Hepatocyte (in vitro differentiated cells): ENCODE measurements around the gene AGAP1. TPM values are rescaled to one million over a fixed set of nuclear protein-coding genes. Genes with fewer than 3 reads are reported as not detected.

Experiments used
- DNase-seq: peaks from one replicate; pipeline ENCODE4 v3.0.0-alpha.2; 2016; ENCODE audit warnings: low spot score
- H2AFZ ChIP-seq: fragments of 200-600 bp; sonication (generic); 2 replicates; pipeline ENCODE4 v1.6.0; 2016; ENCODE audit warnings: antibody characterized with exemption, mild to moderate bottlenecking
- H3K27ac ChIP-seq: fragments of 200-600 bp; sonication (generic); 2 replicates; pipeline ENCODE4 v1.5.1; 2016; ENCODE audit warnings: mild to moderate bottlenecking
- H3K27me3 ChIP-seq: fragments of 200-600 bp; sonication (generic); 2 replicates; pipeline ENCODE4 v1.6.1; 2016
- H3K36me3 ChIP-seq: fragments of 200-600 bp; sonication (generic); replicated peaks from 2 replicates; pipeline ENCODE4 v1.5.1; 2016; ENCODE audit warnings: low read depth; ENCODE audit not compliant: insufficient read depth
- H3K4me1 ChIP-seq: fragments of 200-600 bp; sonication (generic); 2 replicates; pipeline ENCODE4 v1.5.1; 2016; ENCODE audit warnings: mild to moderate bottlenecking, moderate library complexity; ENCODE audit not compliant: insufficient read depth
- H3K4me2 ChIP-seq: fragments of 200-600 bp; sonication (generic); 2 replicates; pipeline ENCODE4 v1.6.0; 2016
- H3K4me3 ChIP-seq: fragments of 200-600 bp; sonication (generic); 2 replicates; pipeline ENCODE4 v1.5.1; 2016; ENCODE audit warnings: mild to moderate bottlenecking
- H3K79me2 ChIP-seq: fragments of 200-600 bp; sonication (generic); 2 replicates; pipeline ENCODE4 v1.6.0; 2017; ENCODE audit warnings: mild to moderate bottlenecking
- H3K9me2 ChIP-seq: fragments of 200-600 bp; sonication (generic); replicated peaks from 2 replicates; pipeline ENCODE4 v1.6.0; 2017; ENCODE audit warnings: mild to moderate bottlenecking; ENCODE audit not compliant: insufficient read depth
- H3K9me3 ChIP-seq: fragments of 200-600 bp; sonication (generic); 2 replicates; pipeline ENCODE4 v1.5.1; 2016; ENCODE audit warnings: low read depth, mild to moderate bottlenecking
- H4K20me1 ChIP-seq: fragments of 200-600 bp; sonication (generic); 2 replicates; pipeline ENCODE4 v1.6.0; 2016; ENCODE audit warnings: mild to moderate bottlenecking; ENCODE audit not compliant: insufficient read depth, poor library complexity, severe bottlenecking
- EZH2 ChIP-seq: fragments of 200-600 bp; sonication (generic); IDR thresholded peaks from 2 replicates; pipeline ENCODE4 v1.6.1; 2016; ENCODE audit warnings: antibody characterized with exemption, mild to moderate bottlenecking, borderline replicate concordance
- EZH2phosphoT487 ChIP-seq: fragments of 200-600 bp; sonication (generic); IDR thresholded peaks from one replicate; pipeline ENCODE4 v1.6.1; 2018; ENCODE audit warnings: antibody characterized with exemption, mild to moderate bottlenecking, low read depth, moderate library complexity; ENCODE audit not compliant: unreplicated experiment, severe bottlenecking
- WGBS: methylation state at CpG from one replicate; pipeline ENCODE4 v1.1.6; 2016; ENCODE audit warnings: low lambda C conversion rate; ENCODE audit errors: missing lambda C conversion rate; 5-methylcytosine and 5-hydroxymethylcytosine counted together
- polyA plus RNA-seq: library from polyadenylated mRNA; unstranded; fragments of >200 nt; fragmentation: Nextera tagmentation; extraction: Ambion mirVana; gene quantifications from 2 replicates; pipeline ENCODE4 v1.2.1, GENCODE V29; 2016
- total RNA-seq: library from RNA; depleted of rRNA; stranded (reverse); fragments of >200 nt; gene quantifications from 2 replicates; pipeline ENCODE4 v1.2.3, GENCODE V29; 2014
- TF ChIP-seq, protein P1 (sequence below): fragments of 200-600 bp; sonication (generic); IDR thresholded peaks from 2 replicates; pipeline ENCODE4 v1.5.1; 2016; ENCODE audit warnings: antibody characterized with exemption, mild to moderate bottlenecking; ENCODE audit not compliant: poor library complexity

Gene AGAP1
- total and polyA plus RNA-seq, 2 experiments from 2014 or later: 12.1 to 20.0 TPM

DNA sequence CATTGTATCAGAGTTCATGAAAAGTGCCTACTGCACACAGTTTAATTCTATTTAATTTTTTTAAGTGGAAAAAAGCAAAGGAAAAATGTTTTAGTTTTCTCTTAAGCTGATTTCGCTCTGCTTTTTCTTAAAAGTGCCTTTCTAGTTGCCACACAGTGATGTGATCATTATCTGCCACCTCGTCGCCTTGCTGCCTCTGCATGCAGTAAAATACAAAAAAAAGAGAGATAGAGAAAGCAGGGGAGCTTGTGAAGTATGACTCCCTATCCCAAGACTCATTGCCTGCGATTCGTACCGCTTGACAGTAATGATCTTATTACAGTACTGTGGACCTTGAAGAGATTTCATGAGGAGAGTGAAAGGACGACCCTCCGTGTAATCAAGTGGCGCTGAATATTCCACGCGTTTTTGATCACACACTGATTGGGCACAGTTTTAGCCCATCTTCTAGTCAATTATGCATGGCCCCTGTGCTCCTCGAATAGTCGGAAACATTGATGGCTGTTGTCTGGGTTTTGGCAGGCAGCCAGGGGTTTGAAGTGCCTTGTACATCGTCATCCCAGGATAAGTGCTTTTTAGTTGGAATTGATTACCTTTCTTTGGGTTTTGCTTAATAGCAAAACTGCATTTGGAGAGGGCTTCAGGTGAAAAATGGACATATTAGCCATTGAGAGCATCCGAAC is 486.1 kb downstream of the AGAP1 start:
- no peaks in the 10 kb centered on the region for H3K9me2 ChIP-seq
- H3K27me3 ChIP-seq: no peaks in the 10 kb centered on the region
- no peak overlapping the region for H3K27ac ChIP-seq
- H4K20me1 ChIP-seq: no peaks in the 10 kb centered on the region
- no peak overlapping the region for H3K4me3 ChIP-seq
- H3K9me3 ChIP-seq: no peaks in the 10 kb centered on the region
- H3K79me2 ChIP-seq: no peaks in the 10 kb centered on the region
- H3K4me1 ChIP-seq: no peaks in the 10 kb centered on the region
- H3K4me2 ChIP-seq: no peak overlapping the region
- 82% methylated on average over 15 of the region's 15 CpGs for WGBS
- no peak for DNase-seq
- TF ChIP-seq EZH2phosphoT487: no peak
- TF ChIP-seq EZH2: no peak
- TF ChIP-seq, protein P1, sequence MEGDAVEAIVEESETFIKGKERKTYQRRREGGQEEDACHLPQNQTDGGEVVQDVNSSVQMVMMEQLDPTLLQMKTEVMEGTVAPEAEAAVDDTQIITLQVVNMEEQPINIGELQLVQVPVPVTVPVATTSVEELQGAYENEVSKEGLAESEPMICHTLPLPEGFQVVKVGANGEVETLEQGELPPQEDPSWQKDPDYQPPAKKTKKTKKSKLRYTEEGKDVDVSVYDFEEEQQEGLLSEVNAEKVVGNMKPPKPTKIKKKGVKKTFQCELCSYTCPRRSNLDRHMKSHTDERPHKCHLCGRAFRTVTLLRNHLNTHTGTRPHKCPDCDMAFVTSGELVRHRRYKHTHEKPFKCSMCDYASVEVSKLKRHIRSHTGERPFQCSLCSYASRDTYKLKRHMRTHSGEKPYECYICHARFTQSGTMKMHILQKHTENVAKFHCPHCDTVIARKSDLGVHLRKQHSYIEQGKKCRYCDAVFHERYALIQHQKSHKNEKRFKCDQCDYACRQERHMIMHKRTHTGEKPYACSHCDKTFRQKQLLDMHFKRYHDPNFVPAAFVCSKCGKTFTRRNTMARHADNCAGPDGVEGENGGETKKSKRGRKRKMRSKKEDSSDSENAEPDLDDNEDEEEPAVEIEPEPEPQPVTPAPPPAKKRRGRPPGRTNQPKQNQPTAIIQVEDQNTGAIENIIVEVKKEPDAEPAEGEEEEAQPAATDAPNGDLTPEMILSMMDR: no peak
- H2AFZ ChIP-seq: no peak overlapping the region
- no peaks in the 10 kb centered on the region for H3K36me3 ChIP-seq

DNA sequence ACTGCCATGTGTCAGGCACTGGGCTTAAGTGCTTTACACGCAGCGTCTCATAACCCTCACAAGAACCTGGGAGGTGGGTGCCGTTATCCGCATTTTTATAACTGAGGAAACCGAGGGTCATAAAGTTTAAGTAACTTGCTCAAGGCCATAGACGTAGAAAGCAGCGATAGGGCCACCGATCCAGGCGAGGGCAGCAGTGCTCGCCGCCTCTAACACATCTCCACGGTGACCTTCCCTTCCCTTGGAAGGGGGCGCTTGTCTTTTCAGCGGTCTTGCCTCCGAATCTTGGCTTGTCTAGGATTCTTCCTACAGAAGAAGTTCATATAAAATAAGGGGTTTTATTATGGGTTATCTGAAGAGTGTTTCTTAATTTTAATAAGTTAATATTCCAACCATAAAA is 487.8 kb downstream of the AGAP1 start:
- TF ChIP-seq EZH2phosphoT487: no peak
- DNase-seq: no peak

DNA sequence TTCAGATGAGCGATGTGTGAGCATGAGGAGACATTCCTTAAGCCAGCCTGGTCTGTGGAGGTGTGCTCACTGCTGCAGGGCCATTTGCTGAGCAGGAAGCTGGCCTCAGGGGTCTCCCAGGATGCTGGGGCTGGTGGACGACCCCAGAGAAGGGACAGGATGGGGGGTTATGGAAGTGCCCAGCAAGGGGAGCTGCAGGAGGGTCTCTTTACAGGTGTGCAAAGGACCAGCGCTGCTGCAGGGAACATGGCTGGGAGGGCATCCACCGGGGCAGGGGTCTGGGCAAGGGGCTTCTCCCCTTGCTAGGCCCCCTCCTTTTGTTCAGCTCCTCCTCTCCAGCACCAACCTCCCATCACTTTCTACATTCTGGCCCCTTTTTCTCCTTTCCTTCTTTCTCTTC is 489.2 kb downstream of the AGAP1 start:
- H4K20me1 ChIP-seq: no peaks in the 10 kb centered on the region
- no peak overlapping the region for H2AFZ ChIP-seq
- no peak overlapping the region for H3K27ac ChIP-seq
- H3K79me2 ChIP-seq: no peaks in the 10 kb centered on the region
- TF ChIP-seq EZH2: no peak
- TF ChIP-seq EZH2phosphoT487: no peak
- TF ChIP-seq, protein P1: no peak
- no peaks in the 10 kb centered on the region for H3K36me3 ChIP-seq
- no peaks in the 10 kb centered on the region for H3K27me3 ChIP-seq
- WGBS: 94% methylated on average over 4 of the region's 4 CpGs
- H3K4me1 ChIP-seq: no peaks in the 10 kb centered on the region
- H3K9me2 ChIP-seq: no peaks in the 10 kb centered on the region
- no peak for DNase-seq
- H3K4me2 ChIP-seq: no peak overlapping the region
- H3K4me3 ChIP-seq: no peak overlapping the region
- no peaks in the 10 kb centered on the region for H3K9me3 ChIP-seq

More for the DNA sequence above, 487.8 kb downstream of the AGAP1 start:
- WGBS: 43% methylated on average over 15 of the region's 15 CpGs
- no peak overlapping the region for H3K4me2 ChIP-seq
- no peaks in the 10 kb centered on the region for H4K20me1 ChIP-seq
- no peaks in the 10 kb centered on the region for H3K36me3 ChIP-seq
- no peaks in the 10 kb centered on the region for H3K9me3 ChIP-seq
- H3K79me2 ChIP-seq: no peaks in the 10 kb centered on the region
- H3K27ac ChIP-seq: no peak overlapping the region
- H2AFZ ChIP-seq: no peak overlapping the region
- no peaks in the 10 kb centered on the region for H3K27me3 ChIP-seq
- no peak overlapping the region for H3K4me3 ChIP-seq
- H3K9me2 ChIP-seq: no peaks in the 10 kb centered on the region
- no peaks in the 10 kb centered on the region for H3K4me1 ChIP-seq

DNA sequence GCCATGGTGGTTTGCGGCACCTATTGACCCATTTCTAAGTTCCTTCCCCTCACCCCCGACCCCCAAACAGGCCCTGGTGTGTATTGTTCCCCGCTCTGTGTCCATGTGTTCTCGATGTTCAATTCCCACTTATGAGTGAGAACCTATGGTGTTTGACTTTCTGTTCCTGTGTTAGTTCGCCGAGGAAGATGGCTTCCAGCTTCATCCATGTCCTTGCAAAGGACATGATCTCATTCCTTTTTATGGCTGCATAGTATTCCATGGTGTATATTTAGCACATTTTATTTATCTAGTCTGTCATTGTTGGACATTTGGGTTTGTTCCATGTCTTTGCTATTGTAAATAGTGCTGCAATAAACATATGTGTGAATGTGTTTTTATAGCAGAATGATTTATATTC is 490.7 kb downstream of the AGAP1 start:
- DNase-seq: no peak
- H3K9me3 ChIP-seq: no peaks in the 10 kb centered on the region
- WGBS: 98% methylated on average over 6 of the region's 6 CpGs
- H3K4me1 ChIP-seq: no peaks in the 10 kb centered on the region
- no peak overlapping the region for H3K4me3 ChIP-seq
- H2AFZ ChIP-seq: no peak overlapping the region
- H3K27ac ChIP-seq: no peak overlapping the region
- TF ChIP-seq EZH2phosphoT487 (no peak), EZH2 (no peak)
- TF ChIP-seq, protein P1: no peak
- no peaks in the 10 kb centered on the region for H4K20me1 ChIP-seq
- H3K9me2 ChIP-seq: no peaks in the 10 kb centered on the region
- no peaks in the 10 kb centered on the region for H3K27me3 ChIP-seq
- H3K4me2 ChIP-seq: no peak overlapping the region
- H3K79me2 ChIP-seq: no peaks in the 10 kb centered on the region
- no peaks in the 10 kb centered on the region for H3K36me3 ChIP-seq
